Measurements from ENCODE around the gene CFB. TPM values are rescaled to one million over a fixed set of nuclear protein-coding genes. Genes with fewer than 3 reads are reported as not detected.
A peak's percentile ranks its signal among the peaks of the same experiment; 100 is the strongest.

The CFB gene
- total and polyA plus RNA-seq, 2 of the 13 experiments (the other 11 are each of a cell fraction or from before 2014, with no cell fraction given) = 171 to 513 TPM

GRCh38 chr6:31927242-31927862 lies 18.5 kb upstream of the CFB start, which contains the start of gene C2 (continued):
- TF ChIP-seq, protein P1, sequence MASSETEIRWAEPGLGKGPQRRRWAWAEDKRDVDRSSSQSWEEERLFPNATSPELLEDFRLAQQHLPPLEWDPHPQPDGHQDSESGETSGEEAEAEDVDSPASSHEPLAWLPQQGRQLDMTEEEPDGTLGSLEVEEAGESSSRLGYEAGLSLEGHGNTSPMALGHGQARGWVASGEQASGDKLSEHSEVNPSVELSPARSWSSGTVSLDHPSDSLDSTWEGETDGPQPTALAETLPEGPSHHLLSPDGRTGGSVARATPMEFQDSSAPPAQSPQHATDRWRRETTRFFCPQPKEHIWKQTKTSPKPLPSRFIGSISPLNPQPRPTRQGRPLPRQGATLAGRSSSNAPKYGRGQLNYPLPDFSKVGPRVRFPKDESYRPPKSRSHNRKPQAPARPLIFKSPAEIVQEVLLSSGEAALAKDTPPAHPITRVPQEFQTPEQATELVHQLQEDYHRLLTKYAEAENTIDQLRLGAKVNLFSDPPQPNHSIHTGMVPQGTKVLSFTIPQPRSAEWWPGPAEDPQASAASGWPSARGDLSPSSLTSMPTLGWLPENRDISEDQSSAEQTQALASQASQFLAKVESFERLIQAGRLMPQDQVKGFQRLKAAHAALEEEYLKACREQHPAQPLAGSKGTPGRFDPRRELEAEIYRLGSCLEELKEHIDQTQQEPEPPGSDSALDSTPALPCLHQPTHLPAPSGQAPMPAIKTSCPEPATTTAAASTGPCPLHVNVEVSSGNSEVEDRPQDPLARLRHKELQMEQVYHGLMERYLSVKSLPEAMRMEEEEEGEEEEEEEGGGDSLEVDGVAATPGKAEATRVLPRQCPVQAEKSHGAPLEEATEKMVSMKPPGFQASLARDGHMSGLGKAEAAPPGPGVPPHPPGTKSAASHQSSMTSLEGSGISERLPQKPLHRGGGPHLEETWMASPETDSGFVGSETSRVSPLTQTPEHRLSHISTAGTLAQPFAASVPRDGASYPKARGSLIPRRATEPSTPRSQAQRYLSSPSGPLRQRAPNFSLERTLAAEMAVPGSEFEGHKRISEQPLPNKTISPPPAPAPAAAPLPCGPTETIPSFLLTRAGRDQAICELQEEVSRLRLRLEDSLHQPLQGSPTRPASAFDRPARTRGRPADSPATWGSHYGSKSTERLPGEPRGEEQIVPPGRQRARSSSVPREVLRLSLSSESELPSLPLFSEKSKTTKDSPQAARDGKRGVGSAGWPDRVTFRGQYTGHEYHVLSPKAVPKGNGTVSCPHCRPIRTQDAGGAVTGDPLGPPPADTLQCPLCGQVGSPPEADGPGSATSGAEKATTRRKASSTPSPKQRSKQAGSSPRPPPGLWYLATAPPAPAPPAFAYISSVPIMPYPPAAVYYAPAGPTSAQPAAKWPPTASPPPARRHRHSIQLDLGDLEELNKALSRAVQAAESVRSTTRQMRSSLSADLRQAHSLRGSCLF (CRISPR knock-in tag; IDR thresholded peaks at IDR 0.05; ENCODE audit: borderline replicate concordance) = no peak
- TF ChIP-seq LCORL (IDR thresholded peaks at IDR 0.05) (peak; percentile 95), LCORL (CRISPR knock-in tag; IDR thresholded peaks at IDR 0.05) (peak; percentile 96), CHD2 (IDR thresholded peaks at IDR 0.05; ENCODE audit: low read depth, low read length) (no peak), SP5 (CRISPR knock-in tag; IDR thresholded peaks at IDR 0.05; ENCODE audit: borderline replicate concordance, low read depth) (peak; percentile 93), ZBTB8A (CRISPR knock-in tag; IDR thresholded peaks at IDR 0.05; ENCODE audit: borderline replicate concordance, low read depth) (no peak), ZNF225 (CRISPR knock-in tag; IDR thresholded peaks at IDR 0.05) (no peak), ZBTB7B (CRISPR knock-in tag; IDR thresholded peaks at IDR 0.05) (peak; percentile 33; the same call in 1 of the 2 replicates), ELF1 (CRISPR knock-in tag; IDR thresholded peaks at IDR 0.05) (no peak; the same call in 1 of the 2 replicates), TEAD3 (CRISPR knock-in tag; optimal IDR thresholded peaks at IDR 0.05; ENCODE audit: borderline replicate concordance) (peak; percentile 98), SALL2 (CRISPR knock-in tag; IDR thresholded peaks at IDR 0.05) (no peak; the same call in 1 of the 2 replicates), AGO2 (optimal IDR thresholded peaks at IDR 0.05; ENCODE audit: low read depth, low read length) (no peak), ZNF572 (CRISPR knock-in tag; IDR thresholded peaks at IDR 0.05) (no peak), RFXAP (CRISPR knock-in tag; IDR thresholded peaks at IDR 0.05; ENCODE audit: borderline replicate concordance) (peak; percentile 59; the same call in 1 of the 2 replicates), ZNF577 (CRISPR knock-in tag; IDR thresholded peaks at IDR 0.05; ENCODE audit: borderline replicate concordance, low read depth) (0 out of 2 replicates have a peak, but pooled peaks have one; percentile 3), ZNF781 (CRISPR knock-in tag; IDR thresholded peaks at IDR 0.05; ENCODE audit: borderline replicate concordance, not compliant biosample characterization) (no peak), ZNF276 (CRISPR knock-in tag; IDR thresholded peaks at IDR 0.05; ENCODE audit: low read depth) (no peak), ZNF468 (CRISPR knock-in tag; IDR thresholded peaks at IDR 0.05) (no peak), ZNF556 (CRISPR knock-in tag; IDR thresholded peaks at IDR 0.05; ENCODE audit: borderline replicate concordance) (peak; percentile 63; the same call in 1 of the 2 replicates), MLXIP (CRISPR knock-in tag; IDR thresholded peaks at IDR 0.05; ENCODE audit: borderline replicate concordance) (peak; percentile 34; the same call in 1 of the 2 replicates), ISX (CRISPR knock-in tag; conservative IDR thresholded peaks at IDR 0.05) (no peak)
